GM12891 (cell line): Measurements from ENCODE around the gene TMEM196.

Source experiments
- POLR2A ChIP-seq: IDR thresholded peaks from 2 replicates; pipeline ENCODE4 v1.6.1; 2011; ENCODE audit warnings: low read depth, low read length, control low read depth
- POLR2AphosphoS5 ChIP-seq: IDR thresholded peaks from 2 replicates; pipeline ENCODE4 v1.6.1; 2011; ENCODE audit warnings: low read depth, low read length, control low read depth

DNA sequence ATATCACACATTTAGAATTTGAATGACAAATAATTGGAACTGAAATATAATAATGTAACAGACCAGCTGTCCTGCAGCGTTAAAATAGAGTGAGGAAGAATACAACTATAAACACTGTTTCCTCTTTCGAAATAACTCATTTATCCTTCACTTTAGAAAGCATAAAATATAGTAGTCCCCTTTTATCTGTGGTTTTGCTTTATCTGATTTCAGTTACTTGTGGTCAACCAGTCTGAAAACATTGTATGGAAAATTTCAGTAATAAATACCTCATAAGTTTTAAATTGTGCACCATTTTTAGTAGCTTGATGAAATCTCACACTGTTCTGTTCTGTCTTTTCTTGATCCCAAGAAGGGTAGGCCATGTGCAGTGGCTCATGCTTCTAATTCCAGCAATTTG lies 96.2 kb downstream of the TMEM196 start:
- TF ChIP-seq POLR2A = no peak
- no peak for TF ChIP-seq POLR2AphosphoS5
